ENCODE results near the gene FAM234B. TPM values are rescaled to one million over a fixed set of nuclear protein-coding genes. Genes with fewer than 3 reads are reported as not detected.
A peak's percentile ranks its signal among the peaks of the same experiment; 100 is the strongest.
"Not testable (repeated sequence)": the region's sequence is repeated elsewhere in the genome, so short reads cannot be mapped to it uniquely, and the experiment has no call there.

The FAM234B gene
- total RNA-seq, 6 donors from 2014 or later: 3.1 to 16.2 (median 8.8) TPM

- no peak for ATAC-seq (ENCODE audit: low FRiP score in 2 of 2)
Measured at GRCh38 chr12:13082861-13083260, 38.7 kb downstream of the FAM234B start.

DNA sequence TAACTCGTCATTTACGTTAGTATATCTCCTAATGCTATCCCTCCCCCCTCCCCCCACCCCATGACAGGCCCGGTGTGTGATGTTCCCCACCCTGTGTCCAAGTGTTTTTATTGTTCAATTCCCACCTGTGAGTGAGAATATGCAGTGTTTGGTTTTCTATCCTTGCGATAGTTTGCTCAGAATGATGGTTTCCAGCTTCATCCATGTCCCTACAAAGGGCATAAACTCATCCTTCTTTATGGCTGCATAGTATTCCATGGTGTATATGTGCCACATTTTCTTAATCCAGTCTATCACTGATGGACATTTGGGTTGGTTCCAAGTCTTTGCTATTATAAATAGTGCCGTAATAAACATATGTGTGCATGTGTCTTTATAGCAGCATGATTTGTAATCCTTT is 39.5 kb downstream of the FAM234B start:
- not testable (repeated sequence) for DNase-seq; H3K9me3 ChIP-seq; H3K4me3 ChIP-seq; H3K36me3 ChIP-seq; H3K27me3 ChIP-seq; H3K27ac ChIP-seq; ATAC-seq (ENCODE audit: low FRiP score in 2 of 2); H3K4me1 ChIP-seq
- 97 to 100% methylated on average over 5 of the region's 5 CpGs for WGBS, 2 donors

More at GRCh38 chr12:13082861-13083260, 38.7 kb downstream of the FAM234B start:
- peaks cover 0 to 10% (median 0%) of the 10 kb centered on the region in 4 donors for H3K4me1 ChIP-seq
- H3K9me3 ChIP-seq: no peaks in the 10 kb centered on the region
- H3K36me3 ChIP-seq: peaks cover 0 to 7% (median 1%) of the 10 kb centered on the region in 4 donors
- TF ChIP-seq POLR2A (IDR thresholded peaks at IDR 0.05) (no peak), POLR2AphosphoS5 (IDR thresholded peaks at IDR 0.05) (no peak), CTCF (IDR thresholded peaks at IDR 0.05) (no peak), EP300 (IDR thresholded peaks at IDR 0.05) (no peak)
- no peaks in the 10 kb centered on the region for H3K27me3 ChIP-seq
- no peak overlapping the region for H3K4me3 ChIP-seq
- 52 to 91% methylated on average over 2 of the region's 2 CpGs for WGBS, 2 donors
- DNase-seq: no peak
- H3K27ac ChIP-seq: no peak overlapping the region

- no peak overlapping the region for H3K27ac ChIP-seq
- WGBS, 2 donors: 90 to 91% methylated on average over 11 of the region's 11 CpGs
- no peak for ATAC-seq (ENCODE audit: low FRiP score in 2 of 2)
- H3K36me3 ChIP-seq: peaks cover 0 to 7% (median 1%) of the 10 kb centered on the region in 4 donors
- no peaks in the 10 kb centered on the region for H3K9me3 ChIP-seq
- DNase-seq: no peak
- H3K4me1 ChIP-seq: peaks cover 0 to 10% (median 0%) of the 10 kb centered on the region in 4 donors
- no peak overlapping the region for H3K4me3 ChIP-seq
- no peaks in the 10 kb centered on the region for H3K27me3 ChIP-seq
- TF ChIP-seq CTCF (IDR thresholded peaks at IDR 0.05) (no peak), EP300 (IDR thresholded peaks at IDR 0.05) (no peak), POLR2AphosphoS5 (IDR thresholded peaks at IDR 0.05) (no peak), POLR2A (IDR thresholded peaks at IDR 0.05) (no peak)
Measured at GRCh38 chr12:13084898-13085640, 40.9 kb downstream of the FAM234B start.

DNA sequence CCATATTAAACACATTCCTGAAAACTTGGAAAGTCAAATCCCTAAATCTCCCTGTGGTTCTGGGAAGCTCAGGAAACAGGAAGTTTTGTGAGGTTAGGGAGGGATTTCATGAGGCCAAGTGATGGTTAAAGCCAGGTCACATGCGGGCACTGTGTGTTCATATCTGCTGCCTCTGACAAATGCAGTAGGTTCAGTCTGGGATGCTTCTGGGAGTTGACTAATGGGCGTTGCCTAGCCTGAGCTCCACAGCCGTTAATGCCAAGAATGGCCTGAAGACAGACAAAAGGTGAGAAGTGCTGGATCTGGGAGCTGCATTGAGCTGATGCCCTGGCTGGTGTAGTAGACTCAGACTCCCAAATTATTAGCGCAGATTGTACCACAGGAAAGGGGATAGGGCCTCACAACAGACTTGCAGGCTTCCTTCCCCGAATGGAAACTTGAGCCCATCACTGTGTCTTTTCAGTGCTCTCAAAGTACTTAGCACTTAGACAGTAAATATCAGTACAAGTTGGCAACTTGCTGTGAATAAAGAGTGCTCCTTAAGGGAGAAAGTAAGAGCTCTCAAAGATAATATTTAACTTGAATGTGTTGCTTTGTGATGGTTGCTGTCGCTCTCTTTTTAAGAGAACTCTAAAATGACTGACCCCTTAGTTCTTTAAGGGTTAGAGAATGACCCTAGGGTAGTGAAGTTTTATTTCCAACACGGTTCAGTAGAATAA is 41.9 kb downstream of the FAM234B start:
- WGBS, 2 donors: 59 to 61% methylated on average over 7 of the region's 7 CpGs

More for the DNA sequence above, 41.9 kb downstream of the FAM234B start:
- TF ChIP-seq POLR2A (IDR thresholded peaks at IDR 0.05) (no peak), EP300 (IDR thresholded peaks at IDR 0.05) (no peak), POLR2AphosphoS5 (IDR thresholded peaks at IDR 0.05) (no peak), CTCF (IDR thresholded peaks at IDR 0.05) (no peak)
- Histone ChIP-seq H3K4me3 (no peak overlapping the region), H3K36me3 (no peaks in the 10 kb centered on the region), H3K4me1 (peaks cover 0 to 10% (median 0%) of the 10 kb centered on the region in 4 donors), H3K27ac (no peak overlapping the region), H3K9me3 (no peaks in the 10 kb centered on the region), H3K27me3 (no peaks in the 10 kb centered on the region)
- ATAC-seq (ENCODE audit: low FRiP score in 2 of 2): peak in 1 of 2 donors; percentile 67
- no peak for DNase-seq

Measured in upper lobe of left lung (tissue), 6 donors.